HEK293T (cell line): ENCODE results near the gene IL10.

Source experiments
- ARNT ChIP-seq: fragments of 450-650 bp; IDR thresholded peaks from 2 replicates; pipeline ENCODE4 v1.6.1; 2017; ENCODE audit warnings: mild to moderate bottlenecking
- BHLHE40 ChIP-seq: fragments of 450-650 bp; IDR thresholded peaks from 2 replicates; pipeline ENCODE4 v1.6.1; 2016; ENCODE audit warnings: mild to moderate bottlenecking, moderate library complexity, borderline replicate concordance
- CTBP1 ChIP-seq: fragments of 450-650 bp; IDR thresholded peaks from 2 replicates; pipeline ENCODE4 v1.6.1; 2016; ENCODE audit warnings: borderline replicate concordance
- ELF4 ChIP-seq: fragments of 450-650 bp; IDR thresholded peaks from 2 replicates; pipeline ENCODE4 v1.6.1; 2017; ENCODE audit warnings: antibody characterized with exemption
- FOXM1 ChIP-seq: fragments of 450-650 bp; IDR thresholded peaks from 2 replicates; pipeline ENCODE4 v1.6.1; 2017; ENCODE audit warnings: mild to moderate bottlenecking, borderline replicate concordance
- HDGF ChIP-seq: fragments of 450-650 bp; IDR thresholded peaks from 2 replicates; pipeline ENCODE4 v1.6.1; 2017; ENCODE audit warnings: antibody characterized with exemption, borderline replicate concordance
- L3MBTL2 ChIP-seq: fragments of 450-650 bp; conservative IDR thresholded peaks from 2 replicates; pipeline ENCODE4 v1.6.1; 2016; ENCODE audit warnings: mild to moderate bottlenecking
- LEF1 ChIP-seq: fragments of 450-650 bp; IDR thresholded peaks from 2 replicates; pipeline ENCODE4 v1.6.1; 2017; ENCODE audit warnings: mild to moderate bottlenecking, borderline replicate concordance
- NFRKB ChIP-seq: fragments of 450-650 bp; IDR thresholded peaks from 2 replicates; pipeline ENCODE4 v1.6.1; 2016; ENCODE audit warnings: mild to moderate bottlenecking, moderate library complexity
- SP1 ChIP-seq: fragments of 450-650 bp; IDR thresholded peaks from 2 replicates; pipeline ENCODE4 v1.6.1; 2017
- SUZ12 ChIP-seq: fragments of 450-650 bp; IDR thresholded peaks from 2 replicates; pipeline ENCODE4 v1.6.1; 2016; ENCODE audit warnings: mild to moderate bottlenecking
- ZNF384 ChIP-seq: fragments of 450-650 bp; IDR thresholded peaks from 2 replicates; pipeline ENCODE4 v1.6.1; 2016
- TF ChIP-seq, protein P1 (sequence below): fragments of 450-650 bp; IDR thresholded peaks from 2 replicates; pipeline ENCODE4 v1.6.1; 2016

DNA sequence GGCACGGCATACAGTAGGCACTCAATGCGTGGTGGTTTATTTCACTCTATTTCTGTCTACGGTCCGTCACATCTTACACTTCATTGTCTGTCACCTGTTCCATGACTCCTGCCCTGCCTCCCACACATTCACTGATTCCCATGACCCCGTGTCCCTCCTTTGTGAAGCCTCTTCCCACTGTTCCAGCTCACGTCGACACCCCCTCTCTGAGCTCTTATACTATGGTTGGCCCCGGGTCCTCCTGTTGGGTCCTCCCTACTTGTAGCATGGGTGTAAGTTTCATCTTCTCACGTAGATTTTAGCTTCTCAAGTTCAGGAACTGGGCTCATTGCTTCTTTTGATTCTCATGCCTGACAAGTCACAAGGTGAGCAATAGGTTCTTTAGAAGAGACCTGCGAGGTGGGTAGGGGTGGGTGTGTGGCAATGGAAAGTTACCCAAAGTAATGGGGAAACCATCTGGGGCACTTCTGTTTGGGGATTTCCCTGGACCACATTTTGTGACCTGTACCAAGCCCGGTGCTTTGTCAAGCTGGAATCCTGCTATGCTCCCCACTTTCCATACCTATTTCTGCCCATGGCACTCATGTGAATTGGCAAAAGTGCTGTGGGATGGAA, 22.1 kb upstream of the IL10 start:
- no peak for TF ChIP-seq ZNF384
- TF ChIP-seq BHLHE40, result no peak
- no peak for TF ChIP-seq HDGF
- TF ChIP-seq NFRKB, result no peak
- no peak for TF ChIP-seq SP1
- TF ChIP-seq ELF4, result no peak
- no peak for TF ChIP-seq FOXM1
- no peak for TF ChIP-seq CTBP1
- no peak for TF ChIP-seq L3MBTL2
- TF ChIP-seq SUZ12, result no peak
- no peak for TF ChIP-seq LEF1
- TF ChIP-seq ARNT, result no peak
- TF ChIP-seq, protein P1, sequence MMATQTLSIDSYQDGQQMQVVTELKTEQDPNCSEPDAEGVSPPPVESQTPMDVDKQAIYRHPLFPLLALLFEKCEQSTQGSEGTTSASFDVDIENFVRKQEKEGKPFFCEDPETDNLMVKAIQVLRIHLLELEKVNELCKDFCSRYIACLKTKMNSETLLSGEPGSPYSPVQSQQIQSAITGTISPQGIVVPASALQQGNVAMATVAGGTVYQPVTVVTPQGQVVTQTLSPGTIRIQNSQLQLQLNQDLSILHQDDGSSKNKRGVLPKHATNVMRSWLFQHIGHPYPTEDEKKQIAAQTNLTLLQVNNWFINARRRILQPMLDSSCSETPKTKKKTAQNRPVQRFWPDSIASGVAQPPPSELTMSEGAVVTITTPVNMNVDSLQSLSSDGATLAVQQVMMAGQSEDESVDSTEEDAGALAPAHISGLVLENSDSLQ, result no peak
